ENCODE results near the gene TNFRSF4. TPM values are rescaled to one million over a fixed set of nuclear protein-coding genes. Genes with fewer than 3 reads are reported as not detected.

The TNFRSF4 gene
- total RNA-seq, 1 donor from 2014 or later = 0.52 TPM

- peaks cover 27 to 67% (median 56%) of the 10 kb centered on the region in 3 donors for H3K27me3 ChIP-seq (ENCODE audit: control insufficient read depth in 3 of 3, insufficient read depth in 3 of 3, low read length in 3 of 3)
- no peaks in the 10 kb centered on the region for H3K9me3 ChIP-seq (ENCODE audit: control insufficient read depth in 3 of 3, low read length in 3 of 3)
- H3K27ac ChIP-seq (ENCODE audit: low read depth, low read length) = no peak overlapping the region
- no peak overlapping the region for H3K4me3 ChIP-seq (ENCODE audit: low read length in 3 of 3)
- H3K36me3 ChIP-seq (ENCODE audit: control insufficient read depth in 3 of 3, insufficient read depth in 3 of 3, low read length in 3 of 3) = no peaks in the 10 kb centered on the region
- no peak overlapping the region for H3K9ac ChIP-seq (ENCODE audit: low read depth in 1 of 3, low read length in 3 of 3)
- H3K4me1 ChIP-seq (ENCODE audit: control insufficient read depth in 3 of 3, insufficient read depth in 3 of 3, low read length in 3 of 3) = peaks cover 10 to 12% (median 11%) of the 10 kb centered on the region in 3 donors
These were observed 44.3 kb downstream of the TNFRSF4 start for GRCh38 chr1:1169429-1170214.

GRCh38 chr1:1168451-1169411 lies 45.2 kb downstream of the TNFRSF4 start:
- H3K9me3 ChIP-seq (ENCODE audit: control insufficient read depth in 3 of 3, low read length in 3 of 3) = no peaks in the 10 kb centered on the region
- H3K4me3 ChIP-seq (ENCODE audit: low read length in 3 of 3) = no peak overlapping the region
- no peaks in the 10 kb centered on the region for H3K36me3 ChIP-seq (ENCODE audit: control insufficient read depth in 3 of 3, insufficient read depth in 3 of 3, low read length in 3 of 3)
- no peak overlapping the region for H3K27ac ChIP-seq (ENCODE audit: low read depth, low read length)
- no peak overlapping the region for H3K9ac ChIP-seq (ENCODE audit: low read depth in 1 of 3, low read length in 3 of 3)
- H3K27me3 ChIP-seq (ENCODE audit: control insufficient read depth in 3 of 3, insufficient read depth in 3 of 3, low read length in 3 of 3) = peaks cover 27 to 61% (median 47%) of the 10 kb centered on the region in 3 donors
- peaks cover 10 to 12% (median 11%) of the 10 kb centered on the region in 3 donors for H3K4me1 ChIP-seq (ENCODE audit: control insufficient read depth in 3 of 3, insufficient read depth in 3 of 3, low read length in 3 of 3)

- H3K27ac ChIP-seq (ENCODE audit: low read depth, low read length) = no peak overlapping the region
- no peak overlapping the region for H3K4me3 ChIP-seq (ENCODE audit: low read length in 3 of 3)
- H3K4me1 ChIP-seq (ENCODE audit: control insufficient read depth in 3 of 3, insufficient read depth in 3 of 3, low read length in 3 of 3) = peaks cover 10 to 12% (median 11%) of the 10 kb centered on the region in 3 donors
- H3K36me3 ChIP-seq (ENCODE audit: control insufficient read depth in 3 of 3, insufficient read depth in 3 of 3, low read length in 3 of 3) = no peaks in the 10 kb centered on the region
- no peaks in the 10 kb centered on the region for H3K9me3 ChIP-seq (ENCODE audit: control insufficient read depth in 3 of 3, low read length in 3 of 3)
- no peak overlapping the region for H3K9ac ChIP-seq (ENCODE audit: low read depth in 1 of 3, low read length in 3 of 3)
- H3K27me3 ChIP-seq (ENCODE audit: control insufficient read depth in 3 of 3, insufficient read depth in 3 of 3, low read length in 3 of 3) = peaks cover 21 to 60% (median 40%) of the 10 kb centered on the region in 3 donors
These were observed 46.0 kb downstream of the TNFRSF4 start for GRCh38 chr1:1167841-1168450.

GRCh38 chr1:1167398-1167821 lies 46.5 kb downstream of the TNFRSF4 start:
- peaks cover 18 to 58% (median 40%) of the 10 kb centered on the region in 3 donors for H3K27me3 ChIP-seq (ENCODE audit: control insufficient read depth in 3 of 3, insufficient read depth in 3 of 3, low read length in 3 of 3)
- no peak overlapping the region for H3K9ac ChIP-seq (ENCODE audit: low read depth in 1 of 3, low read length in 3 of 3)
- H3K36me3 ChIP-seq (ENCODE audit: control insufficient read depth in 3 of 3, insufficient read depth in 3 of 3, low read length in 3 of 3) = no peaks in the 10 kb centered on the region
- H3K27ac ChIP-seq (ENCODE audit: low read depth, low read length) = no peak overlapping the region
- no peaks in the 10 kb centered on the region for H3K9me3 ChIP-seq (ENCODE audit: control insufficient read depth in 3 of 3, low read length in 3 of 3)
- H3K4me1 ChIP-seq (ENCODE audit: control insufficient read depth in 3 of 3, insufficient read depth in 3 of 3, low read length in 3 of 3) = peaks cover 10 to 12% (median 11%) of the 10 kb centered on the region in 3 donors
- H3K4me3 ChIP-seq (ENCODE audit: low read length in 3 of 3) = no peak overlapping the region

GRCh38 chr1:1166642-1167397 lies 47.1 kb downstream of the TNFRSF4 start:
- Histone ChIP-seq H3K4me1 (ENCODE audit: control insufficient read depth in 3 of 3, insufficient read depth in 3 of 3, low read length in 3 of 3) (peaks cover 10 to 12% (median 11%) of the 10 kb centered on the region in 3 donors), H3K4me3 (ENCODE audit: low read length in 3 of 3) (no peak overlapping the region), H3K9ac (ENCODE audit: low read depth in 1 of 3, low read length in 3 of 3) (no peak overlapping the region), H3K27ac (ENCODE audit: low read depth, low read length) (no peak overlapping the region), H3K36me3 (ENCODE audit: control insufficient read depth in 3 of 3, insufficient read depth in 3 of 3, low read length in 3 of 3) (no peaks in the 10 kb centered on the region), H3K27me3 (ENCODE audit: control insufficient read depth in 3 of 3, insufficient read depth in 3 of 3, low read length in 3 of 3) (peaks cover 13 to 58% (median 37%) of the 10 kb centered on the region in 3 donors), H3K9me3 (ENCODE audit: control insufficient read depth in 3 of 3, low read length in 3 of 3) (no peaks in the 10 kb centered on the region)

GRCh38 chr1:1165900-1166421 lies 48.0 kb downstream of the TNFRSF4 start:
- Histone ChIP-seq H3K4me1 (ENCODE audit: control insufficient read depth in 3 of 3, insufficient read depth in 3 of 3, low read length in 3 of 3) (peaks cover 10 to 12% (median 11%) of the 10 kb centered on the region in 3 donors), H3K9ac (ENCODE audit: low read depth in 1 of 3, low read length in 3 of 3) (peak overlapping the region; percentile 33 to 54 (median 38)), H3K27ac (ENCODE audit: low read depth, low read length) (peak overlapping the region; percentile 12), H3K4me3 (ENCODE audit: low read length in 3 of 3) (peak overlapping the region in 1 of 3 donors; percentile 31), H3K36me3 (ENCODE audit: control insufficient read depth in 3 of 3, insufficient read depth in 3 of 3, low read length in 3 of 3) (no peaks in the 10 kb centered on the region), H3K9me3 (ENCODE audit: control insufficient read depth in 3 of 3, low read length in 3 of 3) (no peaks in the 10 kb centered on the region), H3K27me3 (ENCODE audit: control insufficient read depth in 3 of 3, insufficient read depth in 3 of 3, low read length in 3 of 3) (peaks cover 6 to 49% (median 29%) of the 10 kb centered on the region in 3 donors)

- Histone ChIP-seq H3K27me3 (ENCODE audit: control insufficient read depth in 3 of 3, insufficient read depth in 3 of 3, low read length in 3 of 3) (peaks cover 6 to 45% (median 26%) of the 10 kb centered on the region in 3 donors), H3K4me3 (ENCODE audit: low read length in 3 of 3) (peak overlapping the region in 1 of 3 donors; percentile 31), H3K9ac (ENCODE audit: low read depth in 1 of 3, low read length in 3 of 3) (peak overlapping the region; percentile 33 to 54 (median 38)), H3K9me3 (ENCODE audit: control insufficient read depth in 3 of 3, low read length in 3 of 3) (no peaks in the 10 kb centered on the region), H3K27ac (ENCODE audit: low read depth, low read length) (peak overlapping the region; percentile 12), H3K36me3 (ENCODE audit: control insufficient read depth in 3 of 3, insufficient read depth in 3 of 3, low read length in 3 of 3) (no peaks in the 10 kb centered on the region), H3K4me1 (ENCODE audit: control insufficient read depth in 3 of 3, insufficient read depth in 3 of 3, low read length in 3 of 3) (peaks cover 10 to 12% (median 11%) of the 10 kb centered on the region in 3 donors)
These were observed 48.5 kb downstream of the TNFRSF4 start for GRCh38 chr1:1165485-1165884.

GRCh38 chr1:1164701-1165451 lies 49.1 kb downstream of the TNFRSF4 start:
- Histone ChIP-seq H3K36me3 (ENCODE audit: control insufficient read depth in 3 of 3, insufficient read depth in 3 of 3, low read length in 3 of 3) (no peaks in the 10 kb centered on the region), H3K9ac (ENCODE audit: low read depth in 1 of 3, low read length in 3 of 3) (peak overlapping the region in 1 of 3 donors; percentile 54), H3K27ac (ENCODE audit: low read depth, low read length) (no peak overlapping the region), H3K27me3 (ENCODE audit: control insufficient read depth in 3 of 3, insufficient read depth in 3 of 3, low read length in 3 of 3) (peaks cover 3 to 40% (median 21%) of the 10 kb centered on the region in 3 donors), H3K9me3 (ENCODE audit: control insufficient read depth in 3 of 3, low read length in 3 of 3) (no peaks in the 10 kb centered on the region), H3K4me1 (ENCODE audit: control insufficient read depth in 3 of 3, insufficient read depth in 3 of 3, low read length in 3 of 3) (peaks cover 10 to 12% (median 11%) of the 10 kb centered on the region in 3 donors), H3K4me3 (ENCODE audit: low read length in 3 of 3) (no peak overlapping the region)

Measured in skeletal muscle tissue (tissue), 4 donors.